ENCODE results near the gene CLCC1.
A peak's percentile ranks its signal among the peaks of the same experiment; 100 is the strongest.
"Not testable (repeated sequence)": the region's sequence is repeated elsewhere in the genome, so short reads cannot be mapped to it uniquely, and the experiment has no call there.

CLCC1 gene, protein sequence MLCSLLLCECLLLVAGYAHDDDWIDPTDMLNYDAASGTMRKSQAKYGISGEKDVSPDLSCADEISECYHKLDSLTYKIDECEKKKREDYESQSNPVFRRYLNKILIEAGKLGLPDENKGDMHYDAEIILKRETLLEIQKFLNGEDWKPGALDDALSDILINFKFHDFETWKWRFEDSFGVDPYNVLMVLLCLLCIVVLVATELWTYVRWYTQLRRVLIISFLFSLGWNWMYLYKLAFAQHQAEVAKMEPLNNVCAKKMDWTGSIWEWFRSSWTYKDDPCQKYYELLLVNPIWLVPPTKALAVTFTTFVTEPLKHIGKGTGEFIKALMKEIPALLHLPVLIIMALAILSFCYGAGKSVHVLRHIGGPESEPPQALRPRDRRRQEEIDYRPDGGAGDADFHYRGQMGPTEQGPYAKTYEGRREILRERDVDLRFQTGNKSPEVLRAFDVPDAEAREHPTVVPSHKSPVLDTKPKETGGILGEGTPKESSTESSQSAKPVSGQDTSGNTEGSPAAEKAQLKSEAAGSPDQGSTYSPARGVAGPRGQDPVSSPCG

GRCh38 chr1:108963052-108963686, at the start of gene CLCC1:
Gene CLCC1, minus strand, starts transcription at chr1:108963484. Its CDS starts 13,047 bp downstream, at chr1:108950437.
- ChIA-PET CTCF (interaction anchor here (0.7 kb wide), 1 partner anchor 461 kb away, joined by 3 read pairs; no protein-coding TSS in a partner anchor), POLR2A (interaction anchor here (0.9 to 1.6 kb wide), 7 partner anchors 12 to 271 kb away, joined by 3 to 11 read pairs (median 3); partner anchors contain the start of genes PRPF38B and TAF13)
- peak; percentile 97 for DNase-seq (ENCODE audit: extremely low spot score)
- TF ChIP-seq L3MBTL2 (conservative IDR thresholded peaks at IDR 0.05) (peak; percentile 96), SP1 (IDR thresholded peaks at IDR 0.05) (no peak), SUZ12 (IDR thresholded peaks at IDR 0.05) (no peak), PKNOX1 (IDR thresholded peaks at IDR 0.05) (peak; percentile 66; the same call in 1 of the 2 replicates)

DNA sequence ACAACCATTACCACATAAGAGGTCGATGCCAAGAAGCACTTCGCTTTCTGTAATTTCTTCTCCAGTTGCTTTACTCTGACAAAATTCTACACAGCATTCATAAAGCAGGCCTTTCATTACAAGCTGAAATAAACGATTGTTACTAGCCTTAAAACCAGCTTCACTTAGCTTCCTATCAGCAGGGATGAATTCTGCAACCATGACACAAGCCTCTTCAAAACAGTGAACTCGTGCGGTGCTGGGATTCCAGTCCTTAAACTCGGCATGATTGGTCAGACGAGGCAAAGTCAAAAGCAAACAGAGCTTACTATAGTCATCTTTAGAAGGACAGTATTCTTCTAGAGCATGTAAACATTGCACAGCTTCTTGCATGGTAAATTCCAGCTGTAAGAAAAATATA, 48.1 kb upstream of the CLCC1 start:
- ChIA-PET CTCF (interaction anchor here (0.6 kb wide), 1 partner anchor 25 kb away, joined by 3 read pairs; no protein-coding TSS in a partner anchor), POLR2A (interaction anchor here (0.6 kb wide), 1 partner anchor 88 kb away, joined by 3 read pairs; no protein-coding TSS in a partner anchor)
- DNase-seq (ENCODE audit: extremely low spot score): no peak
- TF ChIP-seq HDGF (IDR thresholded peaks at IDR 0.05; ENCODE audit: borderline replicate concordance): no peak

DNA sequence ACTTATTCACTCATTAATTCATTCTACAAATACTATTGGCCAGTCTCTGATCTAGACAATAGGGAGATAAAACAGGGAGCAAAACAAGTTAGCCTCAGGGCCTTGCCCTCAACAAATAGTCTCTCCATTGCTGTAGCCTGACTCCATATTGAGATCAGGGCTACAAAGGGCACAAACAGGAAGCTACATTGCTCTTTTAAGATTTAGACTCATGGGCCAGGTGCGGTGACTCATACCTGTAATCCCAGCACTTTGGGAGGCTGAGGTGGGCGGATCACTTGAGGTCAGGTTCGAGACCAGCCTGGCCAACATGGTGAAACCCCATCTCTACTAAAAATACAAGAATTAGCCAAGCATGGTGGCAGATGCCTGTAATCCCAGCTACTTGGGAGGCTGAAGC, 33.3 kb upstream of the CLCC1 start:
- DNase-seq (ENCODE audit: extremely low spot score); POLR2A ChIA-PET: not testable (repeated sequence)
- CTCF ChIA-PET: interaction anchor here (0.5 kb wide), 1 partner anchor 16 kb away, joined by 3 read pairs; no protein-coding TSS in a partner anchor

GRCh38 chr1:108983114-108983513, 19.8 kb upstream of the CLCC1 start:
- TF ChIP-seq ZNF384 (IDR thresholded peaks at IDR 0.05) (no peak), ARNT (IDR thresholded peaks at IDR 0.05) (no peak), BHLHE40 (IDR thresholded peaks at IDR 0.05; ENCODE audit: borderline replicate concordance) (no peak), NFRKB (IDR thresholded peaks at IDR 0.05) (no peak), LEF1 (IDR thresholded peaks at IDR 0.05; ENCODE audit: borderline replicate concordance) (no peak), SP1 (IDR thresholded peaks at IDR 0.05) (no peak), L3MBTL2 (conservative IDR thresholded peaks at IDR 0.05) (no peak), PKNOX1 (IDR thresholded peaks at IDR 0.05) (no peak), CTBP1 (IDR thresholded peaks at IDR 0.05; ENCODE audit: borderline replicate concordance) (no peak), FOXM1 (IDR thresholded peaks at IDR 0.05; ENCODE audit: borderline replicate concordance) (no peak)
- ChIA-PET CTCF (interaction anchor here (0.7 kb wide), 1 partner anchor 164 kb away, joined by 3 read pairs; no protein-coding TSS in a partner anchor), POLR2A (interaction anchor here (1.6 kb wide), 1 partner anchor 59 kb away, joined by 3 read pairs; the partner anchor contains the start of gene WDR47)
- DNase-seq (ENCODE audit: extremely low spot score): no peak

- no peak for DNase-seq (ENCODE audit: extremely low spot score)
- ChIA-PET POLR2A (no interaction called here), CTCF (no interaction called here)
- TF ChIP-seq ELF4 (IDR thresholded peaks at IDR 0.05): no peak
- TF ChIP-seq FOXK2 (IDR thresholded peaks at IDR 0.05): no peak
- TF ChIP-seq FOXM1 (IDR thresholded peaks at IDR 0.05; ENCODE audit: borderline replicate concordance): no peak
- TF ChIP-seq FOXA1 (IDR thresholded peaks at IDR 0.05): no peak
- TF ChIP-seq SUZ12 (IDR thresholded peaks at IDR 0.05): no peak
- TF ChIP-seq HDGF (IDR thresholded peaks at IDR 0.05; ENCODE audit: borderline replicate concordance): no peak
- TF ChIP-seq NFRKB (IDR thresholded peaks at IDR 0.05): no peak
- TF ChIP-seq LEF1 (IDR thresholded peaks at IDR 0.05; ENCODE audit: borderline replicate concordance): no peak
- TF ChIP-seq ZNF384 (IDR thresholded peaks at IDR 0.05): no peak
- no peak for TF ChIP-seq CTBP1 (IDR thresholded peaks at IDR 0.05; ENCODE audit: borderline replicate concordance)
- no peak for TF ChIP-seq ARNT (IDR thresholded peaks at IDR 0.05)
- TF ChIP-seq PKNOX1 (IDR thresholded peaks at IDR 0.05): no peak
- TF ChIP-seq BHLHE40 (IDR thresholded peaks at IDR 0.05; ENCODE audit: borderline replicate concordance): no peak
- TF ChIP-seq TARDBP (IDR thresholded peaks at IDR 0.05): no peak
- no peak for TF ChIP-seq L3MBTL2 (conservative IDR thresholded peaks at IDR 0.05)
- no peak for TF ChIP-seq SP1 (IDR thresholded peaks at IDR 0.05)
These were observed 13.4 kb upstream of the CLCC1 start for GRCh38 chr1:108976658-108977057.

DNA sequence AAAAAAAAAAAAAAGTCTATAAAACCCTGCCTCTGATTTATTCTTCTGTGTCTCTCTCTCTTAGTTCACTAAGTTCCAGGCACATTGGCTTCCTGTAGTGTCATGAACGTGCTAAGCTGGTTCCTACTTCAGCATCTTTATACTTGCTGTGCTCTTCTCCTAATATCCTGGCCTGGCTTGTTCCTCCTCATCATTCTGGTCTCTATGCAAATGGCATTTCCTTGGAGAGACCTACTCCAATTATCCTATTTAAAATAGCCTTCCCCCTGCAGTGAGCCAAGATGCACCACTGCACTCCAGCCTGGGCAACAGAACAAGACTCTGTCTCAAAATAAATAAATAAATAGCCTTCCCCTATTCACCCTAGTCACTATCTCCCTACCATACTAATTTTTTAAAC, 9.7 kb upstream of the CLCC1 start:
- ChIA-PET POLR2A (no interaction called here), CTCF (no interaction called here)
- no peak for TF ChIP-seq FOXK2 (IDR thresholded peaks at IDR 0.05)
- DNase-seq (ENCODE audit: extremely low spot score): no peak
